WTC11 (cell line): ENCODE results near the gene CHD6.
A peak's percentile ranks its signal among the peaks of the same experiment; 100 is the strongest.

Source experiments
- CREB1 ChIP-seq: sonication (generic); formaldehyde crosslinking; IDR thresholded peaks from 2 replicates; pipeline ENCODE4 v1.8.0; 2023; ENCODE audit warnings: mild to moderate bottlenecking, missing genetic modification reagents
- CTCF ChIP-seq: fragments of 200-600 bp; IDR thresholded peaks from 2 replicates; pipeline ENCODE4 v1.8.0; 2022; ENCODE audit warnings: antibody characterized with exemption
- IRF2 ChIP-seq: sonication (generic); formaldehyde crosslinking; IDR thresholded peaks from 2 replicates; pipeline ENCODE4 v1.8.0; 2022; ENCODE audit warnings: low read depth, missing genetic modification reagents, borderline replicate concordance
- JUN ChIP-seq: sonication (generic); formaldehyde crosslinking; IDR thresholded peaks from 2 replicates; pipeline ENCODE4 v1.8.0; 2023; ENCODE audit warnings: mild to moderate bottlenecking, missing genetic modification reagents
- MAX ChIP-seq: sonication (generic); formaldehyde crosslinking; IDR thresholded peaks from 2 replicates; pipeline ENCODE4 v1.8.0; 2022; ENCODE audit warnings: mild to moderate bottlenecking, missing genetic modification reagents
- SP1 ChIP-seq: sonication (generic); formaldehyde crosslinking; conservative IDR thresholded peaks from 2 replicates; pipeline ENCODE4 v1.8.1; 2022; ENCODE audit warnings: missing genetic modification reagents
- USF1 ChIP-seq: sonication (generic); formaldehyde crosslinking; IDR thresholded peaks from 2 replicates; pipeline ENCODE4 v1.8.0; 2022; ENCODE audit warnings: mild to moderate bottlenecking, missing genetic modification reagents
- ZNF416 ChIP-seq: fragments of 250-450 bp; sonication (Bioruptor Pico); IDR thresholded peaks from 2 replicates; pipeline ENCODE4 v1.9.0; 2021; ENCODE audit warnings: mild to moderate bottlenecking, inconsistent platforms
- TF ChIP-seq, protein P1 (sequence below): sonication (generic); formaldehyde crosslinking; IDR thresholded peaks from 2 replicates; pipeline ENCODE4 v1.8.0; 2022; ENCODE audit warnings: mild to moderate bottlenecking, missing genetic modification reagents

- TF ChIP-seq ZNF416 (CRISPR knock-in tag) (no peak), JUN (CRISPR knock-in tag) (no peak), CTCF (no peak), USF1 (CRISPR knock-in tag) (peak; percentile 74), IRF2 (CRISPR knock-in tag) (no peak), MAX (CRISPR knock-in tag) (no peak), SP1 (CRISPR knock-in tag) (no peak), CREB1 (no peak)
- TF ChIP-seq, protein P1, sequence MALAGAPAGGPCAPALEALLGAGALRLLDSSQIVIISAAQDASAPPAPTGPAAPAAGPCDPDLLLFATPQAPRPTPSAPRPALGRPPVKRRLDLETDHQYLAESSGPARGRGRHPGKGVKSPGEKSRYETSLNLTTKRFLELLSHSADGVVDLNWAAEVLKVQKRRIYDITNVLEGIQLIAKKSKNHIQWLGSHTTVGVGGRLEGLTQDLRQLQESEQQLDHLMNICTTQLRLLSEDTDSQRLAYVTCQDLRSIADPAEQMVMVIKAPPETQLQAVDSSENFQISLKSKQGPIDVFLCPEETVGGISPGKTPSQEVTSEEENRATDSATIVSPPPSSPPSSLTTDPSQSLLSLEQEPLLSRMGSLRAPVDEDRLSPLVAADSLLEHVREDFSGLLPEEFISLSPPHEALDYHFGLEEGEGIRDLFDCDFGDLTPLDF (CRISPR knock-in tag), result no peak
Observed at GRCh38 chr20:41613321-41613720, 4.9 kb downstream of the CHD6 start.
